Measurements from ENCODE around the gene LONP2. TPM values are rescaled to one million over a fixed set of nuclear protein-coding genes. Genes with fewer than 3 reads are reported as not detected.

LONP2 gene
- total and polyA plus RNA-seq, 2 of the 13 experiments (the other 11 are each of a cell fraction or from before 2014, with no cell fraction given), result 39.2 to 63.3 TPM

DNA sequence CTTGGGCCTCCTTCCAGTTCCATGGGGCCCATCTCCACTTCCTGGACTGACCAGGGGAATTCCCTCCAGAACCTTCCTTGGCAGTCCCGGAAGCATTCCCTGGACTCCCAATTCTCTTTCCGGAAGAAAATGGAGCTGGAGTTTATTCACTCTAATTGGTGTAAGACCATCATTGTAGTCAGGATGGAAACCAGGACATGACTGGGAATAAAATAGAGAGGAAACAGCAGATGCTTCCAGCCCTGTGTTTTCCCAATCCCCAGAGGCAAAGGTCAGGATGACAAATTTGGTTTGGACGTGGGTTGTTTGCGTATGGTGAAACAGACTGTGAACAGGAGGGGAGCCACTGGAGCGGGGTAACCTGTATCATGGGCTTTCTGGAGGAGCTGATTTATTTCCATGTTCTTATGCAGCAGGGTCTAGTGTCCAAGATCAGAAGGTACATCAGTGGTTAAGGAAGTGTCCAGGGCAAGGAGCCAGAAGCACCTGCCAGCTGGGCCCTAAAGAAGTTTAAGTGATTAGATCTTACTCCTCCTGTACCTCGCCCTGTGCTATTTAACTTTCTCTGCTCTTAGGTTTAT, 8.5 kb upstream of the LONP2 start (continued):
- TF ChIP-seq SIN3A (IDR thresholded peaks at IDR 0.05; ENCODE audit: borderline replicate concordance, low read depth, low read length), result no peak
- TF ChIP-seq PHF8 (CRISPR knock-in tag; IDR thresholded peaks at IDR 0.05), result peak; percentile 57; the same call in 1 of the 2 replicates
- no peak for TF ChIP-seq ZBTB21 (CRISPR knock-in tag; IDR thresholded peaks at IDR 0.05)
- TF ChIP-seq ZNF180 (CRISPR knock-in tag; IDR thresholded peaks at IDR 0.05; ENCODE audit: borderline replicate concordance, low read depth), result no peak
- TF ChIP-seq ZNF501 (CRISPR knock-in tag; IDR thresholded peaks at IDR 0.05), result peak; percentile 75
- TF ChIP-seq PRPF4 (IDR thresholded peaks at IDR 0.05; ENCODE audit: low read depth, low read length, poor library complexity, severe bottlenecking), result no peak
- TF ChIP-seq SMAD1 (CRISPR knock-in tag; IDR thresholded peaks at IDR 0.05; ENCODE audit: borderline replicate concordance, low read depth), result no peak
- 0 out of 2 replicates have a peak, but pooled peaks have one; percentile 62 for TF ChIP-seq ZNF552 (CRISPR knock-in tag; IDR thresholded peaks at IDR 0.05; ENCODE audit: borderline replicate concordance)
- no peak for TF ChIP-seq RNF2 (conservative IDR thresholded peaks at IDR 0.05; ENCODE audit: low read depth)
- no peak for TF ChIP-seq NRL (CRISPR knock-in tag; IDR thresholded peaks at IDR 0.05; ENCODE audit: borderline replicate concordance)
- peak; percentile 75 for TF ChIP-seq ZMYM4 (CRISPR knock-in tag; IDR thresholded peaks at IDR 0.05)
- TF ChIP-seq, protein P1, sequence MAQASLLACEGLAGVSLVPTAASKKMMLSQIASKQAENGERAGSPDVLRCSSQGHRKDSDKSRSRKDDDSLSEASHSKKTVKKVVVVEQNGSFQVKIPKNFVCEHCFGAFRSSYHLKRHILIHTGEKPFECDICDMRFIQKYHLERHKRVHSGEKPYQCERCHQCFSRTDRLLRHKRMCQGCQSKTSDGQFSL (CRISPR knock-in tag; IDR thresholded peaks at IDR 0.05), result no peak
- TF ChIP-seq, protein P2, sequence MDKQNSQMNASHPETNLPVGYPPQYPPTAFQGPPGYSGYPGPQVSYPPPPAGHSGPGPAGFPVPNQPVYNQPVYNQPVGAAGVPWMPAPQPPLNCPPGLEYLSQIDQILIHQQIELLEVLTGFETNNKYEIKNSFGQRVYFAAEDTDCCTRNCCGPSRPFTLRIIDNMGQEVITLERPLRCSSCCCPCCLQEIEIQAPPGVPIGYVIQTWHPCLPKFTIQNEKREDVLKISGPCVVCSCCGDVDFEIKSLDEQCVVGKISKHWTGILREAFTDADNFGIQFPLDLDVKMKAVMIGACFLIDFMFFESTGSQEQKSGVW (CRISPR knock-in tag; IDR thresholded peaks at IDR 0.05; ENCODE audit: borderline replicate concordance), result no peak
- TF ChIP-seq SMARCC2 (IDR thresholded peaks at IDR 0.05), result no peak
- peak; percentile 73; the same call in 1 of the 2 replicates for TF ChIP-seq ZNF816 (CRISPR knock-in tag; IDR thresholded peaks at IDR 0.05; ENCODE audit: borderline replicate concordance)
- TF ChIP-seq, protein P3, sequence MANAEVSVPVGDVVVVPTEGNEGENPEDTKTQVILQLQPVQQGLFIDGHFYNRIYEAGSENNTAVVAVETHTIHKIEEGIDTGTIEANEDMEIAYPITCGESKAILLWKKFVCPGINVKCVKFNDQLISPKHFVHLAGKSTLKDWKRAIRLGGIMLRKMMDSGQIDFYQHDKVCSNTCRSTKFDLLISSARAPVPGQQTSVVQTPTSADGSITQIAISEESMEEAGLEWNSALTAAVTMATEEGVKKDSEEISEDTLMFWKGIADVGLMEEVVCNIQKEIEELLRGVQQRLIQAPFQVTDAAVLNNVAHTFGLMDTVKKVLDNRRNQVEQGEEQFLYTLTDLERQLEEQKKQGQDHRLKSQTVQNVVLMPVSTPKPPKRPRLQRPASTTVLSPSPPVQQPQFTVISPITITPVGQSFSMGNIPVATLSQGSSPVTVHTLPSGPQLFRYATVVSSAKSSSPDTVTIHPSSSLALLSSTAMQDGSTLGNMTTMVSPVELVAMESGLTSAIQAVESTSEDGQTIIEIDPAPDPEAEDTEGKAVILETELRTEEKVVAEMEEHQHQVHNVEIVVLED (CRISPR knock-in tag; IDR thresholded peaks at IDR 0.05; ENCODE audit: borderline replicate concordance), result peak; percentile 61; the same call in 1 of the 2 replicates
- TF ChIP-seq TSC22D2 (CRISPR knock-in tag; IDR thresholded peaks at IDR 0.05; ENCODE audit: borderline replicate concordance), result no peak
- TF ChIP-seq ZNF776 (CRISPR knock-in tag; IDR thresholded peaks at IDR 0.05), result no peak
- TF ChIP-seq, protein P4, sequence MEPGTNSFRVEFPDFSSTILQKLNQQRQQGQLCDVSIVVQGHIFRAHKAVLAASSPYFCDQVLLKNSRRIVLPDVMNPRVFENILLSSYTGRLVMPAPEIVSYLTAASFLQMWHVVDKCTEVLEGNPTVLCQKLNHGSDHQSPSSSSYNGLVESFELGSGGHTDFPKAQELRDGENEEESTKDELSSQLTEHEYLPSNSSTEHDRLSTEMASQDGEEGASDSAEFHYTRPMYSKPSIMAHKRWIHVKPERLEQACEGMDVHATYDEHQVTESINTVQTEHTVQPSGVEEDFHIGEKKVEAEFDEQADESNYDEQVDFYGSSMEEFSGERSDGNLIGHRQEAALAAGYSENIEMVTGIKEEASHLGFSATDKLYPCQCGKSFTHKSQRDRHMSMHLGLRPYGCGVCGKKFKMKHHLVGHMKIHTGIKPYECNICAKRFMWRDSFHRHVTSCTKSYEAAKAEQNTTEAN (CRISPR knock-in tag; conservative IDR thresholded peaks at IDR 0.05), result no peak
- TF ChIP-seq, protein P5, sequence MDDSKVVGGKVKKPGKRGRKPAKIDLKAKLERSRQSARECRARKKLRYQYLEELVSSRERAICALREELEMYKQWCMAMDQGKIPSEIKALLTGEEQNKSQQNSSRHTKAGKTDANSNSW (CRISPR knock-in tag; IDR thresholded peaks at IDR 0.05; ENCODE audit: borderline replicate concordance), result no peak
